HuH-7.5 (cell line): ENCODE measurements around the gene MED12L.
A peak's percentile ranks its signal among the peaks of the same experiment; 100 is the strongest.

Source experiments
- DNase-seq: peaks from one replicate; pipeline ENCODE4 v3.0.0; 2011; ENCODE audit warnings: low spot score

The MED12L gene

GRCh38 chr3:151290673-151291072 lies 205.2 kb downstream of the MED12L start:
- no peak for DNase-seq

GRCh38 chr3:151293127-151293526 lies 207.7 kb downstream of the MED12L start:
- no peak for DNase-seq

DNA sequence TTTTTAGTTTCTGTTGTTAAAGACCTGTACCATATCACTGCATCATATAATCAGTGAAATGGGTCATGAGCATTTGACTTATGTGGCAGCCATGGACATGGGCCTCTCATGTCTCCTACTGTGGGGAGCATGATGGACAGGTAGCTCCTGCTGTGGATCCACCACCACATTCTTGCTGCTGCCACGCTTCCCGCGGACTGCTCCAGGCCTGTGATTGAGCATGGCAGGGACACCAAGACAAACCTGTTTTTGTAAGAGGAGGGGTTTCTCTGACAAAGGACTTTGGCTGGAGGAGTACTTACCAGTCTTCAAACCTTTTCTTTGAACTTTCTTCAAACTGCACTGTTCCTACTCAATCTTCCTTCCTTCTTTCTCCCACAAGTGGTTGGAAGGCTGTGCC lies 210.8 kb downstream of the MED12L start:
- DNase-seq, result no peak

DNA sequence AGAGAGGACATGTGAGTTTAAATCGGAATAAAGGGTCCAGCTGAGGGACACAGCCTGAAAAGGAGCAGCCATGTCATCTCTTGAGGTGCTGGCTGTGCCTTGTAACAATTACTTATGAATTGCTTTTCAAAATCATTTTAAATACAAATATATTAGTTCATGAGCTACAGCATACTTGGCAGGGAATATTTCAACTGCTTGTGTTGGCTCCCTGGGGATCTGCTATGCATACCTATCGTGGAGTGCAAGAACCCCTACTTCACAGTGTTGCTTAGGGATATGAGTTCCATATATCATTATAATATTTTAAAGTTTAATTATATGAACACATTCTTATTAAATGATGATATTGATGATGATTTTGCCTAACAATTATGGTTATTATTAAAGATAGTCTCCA lies 212.0 kb downstream of the MED12L start:
- no peak for DNase-seq

- DNase-seq, result no peak
Observed at GRCh38 chr3:151299006-151299405, 213.5 kb downstream of the MED12L start.

DNA sequence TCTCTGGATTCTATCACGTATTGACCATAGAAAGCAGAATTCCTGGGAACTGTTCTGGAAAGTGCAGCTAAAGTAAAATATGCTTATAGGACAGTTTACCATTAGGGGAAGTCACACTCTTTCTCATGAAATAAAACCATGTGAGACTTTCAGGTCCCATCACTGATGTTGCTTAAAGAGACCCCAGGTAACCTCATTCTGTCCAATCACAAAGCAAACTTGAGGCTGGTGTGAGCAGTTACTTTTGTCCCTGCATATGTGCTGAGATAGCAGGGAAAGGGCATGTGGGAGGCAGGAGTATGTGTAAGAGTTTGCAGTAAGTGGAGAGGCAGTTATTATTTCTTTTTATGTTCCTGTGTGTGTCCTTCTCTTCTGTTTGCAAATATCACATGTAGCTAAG lies 215.1 kb downstream of the MED12L start:
- no peak for DNase-seq

DNA sequence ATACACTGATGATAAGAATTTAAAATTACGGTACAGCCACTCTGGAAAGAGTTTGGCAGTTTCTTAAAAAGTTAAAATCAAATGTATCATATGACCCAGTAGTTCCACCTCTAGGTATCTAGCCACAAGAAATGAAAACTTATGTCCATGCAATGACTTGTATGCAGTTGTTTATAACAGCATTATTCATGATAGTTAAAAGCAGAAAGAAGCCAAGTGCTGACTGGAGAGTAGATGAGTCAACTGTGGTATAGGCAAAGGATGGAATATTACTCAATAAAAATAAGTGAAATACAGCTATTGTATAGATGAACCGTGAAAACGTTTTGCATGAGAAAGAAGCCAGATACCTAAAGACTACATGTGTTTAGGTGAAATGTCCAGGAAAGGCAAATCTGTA lies 216.3 kb downstream of the MED12L start:
- DNase-seq, result no peak

DNA sequence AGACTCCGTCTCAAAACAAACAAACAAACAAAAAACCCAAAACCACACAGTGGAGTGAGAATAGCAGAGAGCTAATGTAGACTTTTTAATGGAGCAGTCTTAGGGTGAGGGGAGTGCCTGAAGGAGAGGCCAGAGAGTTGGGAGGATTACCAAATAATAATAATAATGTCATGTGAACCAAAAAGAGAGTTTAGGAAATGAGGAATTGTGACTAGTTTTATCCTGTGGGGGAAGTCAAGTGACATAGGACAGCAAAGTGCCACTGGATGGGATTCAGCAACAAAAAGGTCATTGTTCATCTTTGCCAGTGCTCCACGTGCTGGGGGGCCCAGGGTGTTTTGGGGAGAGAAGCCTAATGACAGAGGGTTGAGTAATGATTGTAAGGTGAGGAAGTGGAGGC lies 218.3 kb downstream of the MED12L start:
- DNase-seq, result no peak

- peak; percentile 40 for DNase-seq
Observed at GRCh38 chr3:151305060-151305774, 219.8 kb downstream of the MED12L start.

DNA sequence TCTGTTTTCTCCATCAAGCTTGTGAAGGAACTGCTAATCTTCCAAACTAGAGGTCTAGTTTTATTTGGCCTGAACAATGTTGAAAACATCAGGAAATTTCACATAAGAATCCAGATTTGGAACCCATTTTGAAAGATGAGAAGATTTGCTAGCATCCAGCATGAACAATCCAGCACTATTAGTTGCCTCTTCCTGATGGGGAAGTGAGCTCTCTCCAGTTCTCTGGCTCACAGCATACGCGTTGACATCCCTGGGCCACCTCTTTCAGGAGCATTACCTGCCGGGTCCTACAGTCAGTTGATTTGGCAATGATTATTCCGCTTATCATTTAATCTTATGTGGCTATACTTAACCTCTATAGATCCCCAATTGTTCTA lies 220.3 kb downstream of the MED12L start:
- no peak for DNase-seq

DNA sequence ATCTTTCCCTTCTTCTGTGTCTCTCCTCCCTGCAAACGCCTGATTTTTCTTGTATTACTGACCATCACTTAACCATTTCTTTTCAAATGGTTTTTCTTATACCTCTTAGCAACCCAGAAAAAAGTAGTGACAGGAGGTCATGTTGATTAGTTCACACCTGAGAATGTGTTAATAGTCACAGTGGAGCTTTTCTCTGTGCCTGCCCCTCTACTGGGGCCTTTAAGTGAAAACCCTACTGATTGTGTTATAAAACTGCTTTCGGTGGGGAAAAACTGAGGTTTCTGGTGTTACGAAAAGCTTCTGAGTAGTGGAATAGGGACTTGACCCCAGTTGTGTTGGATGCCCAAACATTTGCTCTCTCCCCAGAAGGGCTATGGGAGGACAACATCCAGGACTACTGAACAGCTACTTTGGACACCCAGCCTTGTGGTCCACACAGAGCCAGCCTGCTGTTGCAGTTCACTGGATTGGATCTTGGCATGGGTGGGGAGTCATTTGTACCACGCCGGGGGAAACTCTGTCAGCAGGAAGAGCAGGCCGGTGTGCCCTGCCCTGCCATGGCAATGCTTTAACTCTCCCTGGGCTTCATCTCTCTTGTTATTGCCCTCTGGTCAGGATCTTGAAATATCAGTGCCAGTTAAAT lies 220.8 kb downstream of the MED12L start:
- DNase-seq, result no peak

DNA sequence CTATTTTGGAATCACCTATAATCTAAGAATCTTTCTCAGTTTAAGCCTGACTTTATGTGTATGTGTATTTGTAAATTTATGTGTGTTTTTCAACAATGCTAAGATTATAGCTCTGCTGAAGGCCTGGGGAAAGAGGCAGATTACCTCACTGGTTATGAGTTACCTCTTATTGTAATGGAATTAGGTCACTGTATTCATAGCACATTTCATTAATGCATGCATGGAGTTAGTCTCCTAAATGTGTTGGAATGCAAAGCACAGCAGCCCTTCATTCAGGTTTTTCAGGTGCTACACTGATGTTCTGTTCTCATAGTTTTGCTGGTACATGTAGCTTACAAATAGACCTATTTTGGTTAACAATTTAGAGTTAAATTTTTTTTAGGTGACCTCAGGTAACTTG lies 221.7 kb downstream of the MED12L start:
- DNase-seq, result no peak

DNA sequence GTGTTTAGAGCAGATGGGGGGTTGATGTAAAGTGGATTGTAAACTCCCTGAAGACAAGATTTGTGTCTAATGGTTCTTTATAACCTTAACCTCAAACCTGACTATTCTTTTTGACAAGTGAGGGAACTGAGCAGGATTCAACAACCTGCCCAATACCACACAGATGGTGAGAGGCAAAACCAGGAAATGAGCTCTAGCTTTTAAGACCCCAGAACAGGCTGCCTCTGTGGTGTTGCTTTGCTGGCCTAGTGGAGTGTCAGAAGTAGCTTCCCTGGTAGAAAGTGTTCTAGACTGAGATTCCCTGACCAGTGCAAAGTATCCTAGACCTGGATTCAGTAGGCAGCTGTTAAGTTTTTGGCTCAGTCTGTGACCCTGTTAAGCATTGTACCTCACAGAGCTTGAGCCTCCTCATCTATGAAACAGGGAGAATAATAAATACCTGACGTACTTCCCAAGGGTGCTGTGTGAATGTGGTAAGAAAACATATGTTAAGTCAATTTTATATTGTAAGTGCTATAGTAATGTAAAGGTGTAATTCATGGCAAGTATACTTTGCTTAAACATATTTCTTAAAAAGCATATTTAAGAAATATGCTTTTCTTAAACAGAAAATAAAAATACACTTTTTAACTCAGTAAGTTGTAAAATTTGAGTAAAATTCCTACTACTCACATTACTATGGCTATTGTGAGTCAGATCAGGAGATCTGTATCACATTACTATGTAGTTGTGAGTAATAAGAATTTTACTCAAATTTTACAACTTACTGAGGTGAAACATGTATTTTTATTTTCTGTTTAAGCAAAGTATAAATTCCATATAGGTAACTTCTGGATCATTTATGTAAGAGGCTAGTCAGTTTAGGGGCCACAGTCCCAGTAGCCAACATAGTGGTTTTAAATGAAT lies 222.4 kb downstream of the MED12L start:
- DNase-seq, result no peak

DNA sequence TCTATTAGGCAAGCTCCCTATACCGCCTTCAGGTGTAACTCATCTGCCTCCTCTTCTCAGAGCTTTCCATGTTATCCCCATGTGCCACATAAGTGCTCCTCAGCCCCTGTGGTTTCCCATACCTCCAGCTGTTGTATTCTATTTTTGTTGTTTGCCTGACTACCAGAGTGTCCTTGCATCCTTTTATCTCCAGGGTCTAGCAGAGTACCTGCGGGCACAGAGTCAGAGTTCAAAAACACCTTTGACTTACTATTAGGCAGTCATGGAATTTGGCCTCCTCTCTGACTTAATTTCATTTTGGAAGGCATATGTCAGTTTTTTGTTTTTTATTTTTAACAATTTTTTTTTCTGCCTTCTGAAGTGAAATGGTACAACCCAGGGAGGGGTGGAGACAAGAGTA lies 224.1 kb downstream of the MED12L start:
- DNase-seq, result no peak

DNA sequence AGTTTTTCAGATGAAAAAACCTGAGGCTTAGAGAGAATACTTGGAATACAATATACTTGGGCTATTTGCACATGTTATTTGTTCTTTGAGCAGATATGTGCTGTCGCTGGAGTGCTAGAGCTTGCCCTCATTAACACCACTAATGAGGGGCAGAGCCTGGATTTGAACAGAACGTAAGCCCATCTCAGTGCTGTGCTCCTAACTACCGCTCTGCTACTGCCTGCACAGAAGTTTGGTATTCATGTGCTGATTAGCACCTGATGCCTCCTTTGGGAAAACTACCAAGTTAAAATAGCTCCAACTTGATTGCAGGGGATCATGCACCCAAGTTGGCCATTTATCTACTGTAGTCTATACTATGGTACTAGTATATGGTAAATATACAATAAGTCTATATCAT lies 227.5 kb downstream of the MED12L start:
- no peak for DNase-seq

GRCh38 chr3:151314137-151314536 lies 228.7 kb downstream of the MED12L start:
- DNase-seq, result no peak

DNA sequence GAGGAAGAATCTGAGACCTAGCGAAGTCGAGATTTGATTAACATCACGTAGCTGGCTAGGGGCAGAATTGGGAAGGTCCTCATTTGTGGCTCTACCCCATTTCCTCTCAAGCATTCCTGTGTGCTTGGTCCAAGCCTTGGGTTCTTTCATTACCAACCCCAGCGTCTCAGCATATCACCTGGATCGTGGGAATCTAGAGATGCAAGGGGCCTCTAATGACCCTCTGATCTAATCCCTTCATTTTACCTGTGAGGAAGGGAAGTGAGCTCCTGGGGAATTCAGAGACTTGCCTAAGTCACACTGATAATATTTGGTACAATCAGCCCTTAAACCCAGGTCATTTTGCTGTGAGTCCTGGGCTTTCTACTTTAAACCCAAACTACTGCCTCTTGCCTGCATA lies 229.1 kb downstream of the MED12L start:
- DNase-seq, result no peak

DNA sequence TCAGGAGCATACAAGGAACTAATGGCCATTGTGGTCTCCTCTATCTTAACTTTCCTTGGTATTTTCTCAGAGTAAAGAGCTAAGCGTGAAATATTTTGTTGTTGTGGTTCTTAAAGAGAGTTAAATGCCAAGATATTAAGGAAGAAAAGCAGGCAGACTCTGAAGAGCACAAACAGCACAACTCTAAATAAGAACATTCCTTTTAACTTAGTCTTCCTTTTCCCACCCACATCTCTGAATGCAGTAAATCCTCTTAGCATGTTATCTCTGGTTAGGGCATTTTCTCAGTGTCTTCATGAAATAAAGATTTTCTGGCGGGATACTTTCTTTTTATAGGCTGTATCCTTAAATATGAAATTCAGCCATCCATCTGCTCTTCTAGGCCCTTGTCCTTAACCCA lies 229.7 kb downstream of the MED12L start:
- DNase-seq, result no peak

- no peak for DNase-seq
Observed at GRCh38 chr3:151315846-151316245, 230.4 kb downstream of the MED12L start.

DNA sequence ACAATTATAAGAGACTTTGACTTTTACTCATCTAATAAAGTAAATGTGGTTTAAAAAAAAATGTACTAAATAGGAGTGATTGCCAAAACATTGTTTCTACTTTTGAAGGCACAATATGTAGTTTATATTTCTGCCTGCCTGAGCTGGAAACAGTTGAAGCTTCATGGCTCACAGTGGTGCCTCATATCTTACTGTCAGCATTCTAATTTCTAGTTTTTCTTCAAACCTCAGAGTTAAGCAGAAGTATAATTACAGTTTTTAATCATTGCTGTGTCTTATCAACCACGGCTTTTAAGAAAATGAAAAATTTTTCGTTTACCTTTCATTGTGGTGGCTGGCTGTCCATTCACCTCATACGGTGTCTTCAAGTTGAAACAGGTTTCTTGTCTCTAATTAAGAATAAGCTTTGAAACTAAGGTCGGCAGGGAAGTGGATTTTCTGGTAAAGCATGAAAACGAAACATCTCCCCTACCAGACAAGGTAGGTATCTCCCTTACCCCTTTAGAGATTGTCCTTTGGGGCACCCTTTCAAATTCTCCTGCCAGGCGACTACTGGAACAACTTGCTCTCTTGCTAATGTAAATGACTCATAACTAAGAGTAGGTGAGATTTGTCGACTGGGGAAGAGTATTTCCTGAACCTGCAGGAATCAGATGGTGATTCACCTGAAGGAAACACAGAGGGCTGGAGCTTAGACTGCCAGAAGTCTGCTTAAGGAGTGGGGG lies 231.0 kb downstream of the MED12L start, which contains the start of gene GPR87:
GPR87 (minus strand) TSS at position 554 of the 725 bp plus-strand sequence. CDS start 16,720 bp downstream, outside the sequence.
- no peak for DNase-seq

- no peak for DNase-seq
Observed at GRCh38 chr3:151318313-151318712, 232.8 kb downstream of the MED12L start.

DNA sequence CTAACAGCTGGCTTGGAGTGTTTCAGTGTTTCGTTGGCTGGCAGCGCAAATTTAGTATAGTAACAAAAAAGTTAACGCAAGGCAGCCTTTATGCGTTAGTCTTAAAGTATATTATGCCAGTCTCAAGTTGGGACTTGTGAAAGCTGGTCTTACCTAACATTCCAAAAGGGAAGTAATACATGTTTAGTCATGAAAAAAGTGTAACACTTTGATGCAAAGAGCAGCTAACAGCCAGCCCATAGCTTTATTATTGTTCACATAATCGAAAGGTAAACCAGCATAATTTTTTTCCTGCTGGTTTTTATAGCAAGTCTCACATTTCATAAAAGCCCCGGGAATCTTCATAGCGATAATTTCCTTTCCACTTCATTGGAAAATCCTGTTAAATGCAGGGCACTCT lies 233.5 kb downstream of the MED12L start:
- no peak for DNase-seq
